HepG2 (cell line): ENCODE results near the gene ENAH. TPM values are rescaled to one million over a fixed set of nuclear protein-coding genes. Genes with fewer than 3 reads are reported as not detected.

Experiments used
- CENPT ChIP-seq: sonication (generic); formaldehyde crosslinking; IDR thresholded peaks from 2 replicates; pipeline ENCODE4 v1.8.0; 2022; ENCODE audit warnings: low read depth, mild to moderate bottlenecking, moderate library complexity, missing genetic modification reagents
- FUBP1 ChIP-seq: sonication (generic); formaldehyde crosslinking; IDR thresholded peaks from 2 replicates; pipeline ENCODE4 v1.5.1; 2020; ENCODE audit warnings: missing genetic modification reagents, mild to moderate bottlenecking, borderline replicate concordance
- MLLT10 ChIP-seq: sonication (generic); formaldehyde crosslinking; IDR thresholded peaks from 2 replicates; pipeline ENCODE4 v1.4.0; 2020; ENCODE audit warnings: missing genetic modification reagents
- SRSF9 ChIP-seq: fragments of 200-400 bp; formaldehyde crosslinking; IDR thresholded peaks from 2 replicates; pipeline ENCODE4 v1.6.1; 2018; ENCODE audit warnings: borderline replicate concordance, mild to moderate bottlenecking, low read depth, low read length; ENCODE audit not compliant: insufficient read depth, poor library complexity, severe bottlenecking
- ZC3H4 ChIP-seq: sonication (generic); formaldehyde crosslinking; IDR thresholded peaks from 2 replicates; pipeline ENCODE4 v1.4.0; 2020; ENCODE audit warnings: missing genetic modification reagents, borderline replicate concordance
- ZNF468 ChIP-seq: sonication (generic); formaldehyde crosslinking; IDR thresholded peaks from 2 replicates; pipeline ENCODE4 v1.8.0; 2022; ENCODE audit warnings: mild to moderate bottlenecking, moderate library complexity, missing genetic modification reagents
- polyA plus RNA-seq, 8 experiments: library from polyadenylated mRNA; depleted of rRNA in 3 of 8; stranded (reverse) in 7 of 8; unstranded in 1 of 8; fragments of >200 nt; fragmentation: Illumina TruSeq in 4 of 8; extraction: Trizol in 4 of 8; gene quantifications; 2 replicates each; pipeline versions ENCODE4 v1.2.1 to v1.2.3, GENCODE V29; 2011 to 2016; ENCODE audit warnings: low read depth in 4 of 8, missing spikeins in 1 of 8, mixed read lengths in 1 of 8; ENCODE audit not compliant: insufficient read depth in 1 of 8
- total RNA-seq, 5 experiments: library from RNA; depleted of rRNA; stranded (reverse); fragments of >200 nt; fragmentation: Illumina TruSeq; extraction: Trizol; gene quantifications; 2 replicates each; pipeline ENCODE4 v1.2.3, GENCODE V29; 2016; ENCODE audit warnings: low read depth in 1 of 5
- TF ChIP-seq, protein P1 (sequence below): IDR thresholded peaks from 2 replicates; pipeline ENCODE4 v1.6.1; 2016; ENCODE audit warnings: missing biosample characterization, missing genetic modification reagents, low read depth

ENAH gene
- total and polyA plus RNA-seq, 2 of the 13 experiments (the other 11 are each of a cell fraction or from before 2014, with no cell fraction given), result 22.1 to 58.3 TPM

DNA sequence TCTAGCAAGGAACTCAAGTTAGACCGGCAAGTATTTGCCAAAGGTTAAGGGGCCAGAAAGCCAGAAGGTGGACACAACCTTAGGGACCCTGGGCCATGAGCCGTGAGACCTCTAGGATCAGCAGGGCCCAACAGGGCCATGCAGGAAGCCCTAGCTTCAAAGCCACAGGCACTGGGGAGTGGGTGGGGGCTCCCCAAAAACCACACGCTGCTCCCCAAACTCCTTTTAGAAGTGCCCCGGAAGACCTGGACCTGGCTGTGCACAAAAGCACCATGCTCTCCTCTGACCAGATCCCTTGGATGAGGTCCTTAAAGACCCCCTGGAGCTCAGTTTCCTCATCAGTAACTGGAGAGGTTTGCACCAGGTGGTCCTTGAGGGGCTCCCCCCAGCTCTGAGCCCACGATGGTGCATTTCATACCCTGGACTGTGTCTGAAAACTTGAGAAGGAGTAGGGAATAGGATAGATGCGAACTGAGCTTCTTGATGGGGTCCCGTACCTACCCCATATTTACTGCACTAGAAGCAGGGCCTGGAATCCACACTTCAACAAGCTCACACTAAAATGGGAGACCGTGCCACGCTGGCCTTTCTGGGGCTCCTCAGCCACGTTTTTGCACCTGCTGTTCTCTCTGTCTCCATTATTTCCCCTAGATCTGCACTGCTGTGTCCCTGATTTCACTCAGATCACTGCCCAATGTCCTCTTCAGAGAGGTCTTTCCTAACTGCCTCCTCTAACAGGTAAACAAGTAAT, 184.5 kb downstream of the ENAH start (continued):
- TF ChIP-seq FUBP1 (CRISPR knock-in tag), result no peak
- TF ChIP-seq SRSF9, result no peak
- no peak for TF ChIP-seq ZC3H4 (CRISPR knock-in tag)
- no peak for TF ChIP-seq CENPT (CRISPR knock-in tag)
- TF ChIP-seq MLLT10 (CRISPR knock-in tag), result no peak
- TF ChIP-seq, protein P1, sequence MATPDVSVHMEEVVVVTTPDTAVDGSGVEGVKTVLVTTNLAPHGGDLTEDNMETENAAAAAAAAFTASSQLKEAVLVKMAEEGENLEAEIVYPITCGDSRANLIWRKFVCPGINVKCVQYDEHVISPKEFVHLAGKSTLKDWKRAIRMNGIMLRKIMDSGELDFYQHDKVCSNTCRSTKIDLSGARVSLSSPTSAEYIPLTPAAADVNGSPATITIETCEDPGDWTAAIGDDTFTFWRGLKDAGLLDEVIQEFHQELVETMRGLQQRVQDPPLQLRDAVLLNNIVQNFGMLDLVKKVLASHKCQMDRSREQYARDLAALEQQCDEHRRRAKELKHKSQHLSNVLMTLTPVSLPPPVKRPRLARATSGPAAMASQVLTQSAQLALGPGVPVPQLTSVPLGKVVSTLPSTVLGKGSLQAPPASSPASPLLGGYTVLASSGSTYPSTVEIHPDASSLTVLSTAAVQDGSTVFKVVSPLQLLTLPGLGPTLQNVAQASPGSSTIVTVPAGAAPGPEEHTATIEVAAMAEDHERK, result no peak
- no peak for TF ChIP-seq ZNF468 (CRISPR knock-in tag)
